Measurements from ENCODE around the gene ICAM4.
A peak's percentile ranks its signal among the peaks of the same experiment; 100 is the strongest.
"Not testable (repeated sequence)": the region's sequence is repeated elsewhere in the genome, so short reads cannot be mapped to it uniquely, and the experiment has no call there.

The ICAM4 gene

GRCh38 chr19:10269333-10270179 lies 17.2 kb upstream of the ICAM4 start:
- peak; percentile 40 for DNase-seq

GRCh38 chr19:10270180-10270615 lies 16.6 kb upstream of the ICAM4 start:
- DNase-seq, result no peak

DNA sequence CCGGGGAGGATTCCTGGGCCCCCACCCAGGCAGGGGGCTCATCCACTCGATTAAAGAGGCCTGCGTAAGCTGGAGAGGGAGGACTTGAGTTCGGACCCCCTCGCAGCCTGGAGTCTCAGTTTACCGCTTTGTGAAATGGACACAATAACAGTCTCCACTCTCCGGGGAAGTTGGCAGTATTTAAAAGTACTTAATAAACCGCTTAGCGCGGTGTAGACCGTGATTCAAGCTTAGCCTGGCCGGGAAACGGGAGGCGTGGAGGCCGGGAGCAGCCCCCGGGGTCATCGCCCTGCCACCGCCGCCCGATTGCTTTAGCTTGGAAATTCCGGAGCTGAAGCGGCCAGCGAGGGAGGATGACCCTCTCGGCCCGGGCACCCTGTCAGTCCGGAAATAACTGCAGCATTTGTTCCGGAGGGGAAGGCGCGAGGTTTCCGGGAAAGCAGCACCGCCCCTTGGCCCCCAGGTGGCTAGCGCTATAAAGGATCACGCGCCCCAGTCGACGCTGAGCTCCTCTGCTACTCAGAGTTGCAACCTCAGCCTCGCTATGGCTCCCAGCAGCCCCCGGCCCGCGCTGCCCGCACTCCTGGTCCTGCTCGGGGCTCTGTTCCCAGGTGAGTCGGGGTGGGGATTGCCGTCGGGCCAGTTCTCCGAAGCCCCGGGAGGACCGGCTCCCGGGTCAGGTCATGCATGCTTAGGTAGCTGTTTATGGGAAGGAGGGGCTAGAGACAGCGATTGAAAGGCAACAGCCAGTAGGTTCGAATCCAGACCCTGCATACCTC lies 15.9 kb upstream of the ICAM4 start, which contains the start of gene ICAM1:
ICAM1 (plus strand) TSS at position 505 of the 779 bp plus-strand sequence; CDS start at position 545, 40 bp downstream.
- DNase-seq, result peak; percentile 42

- DNase-seq, result no peak
Observed at GRCh38 chr19:10271543-10272086, 15.1 kb upstream of the ICAM4 start.

- no peak for DNase-seq
Observed at GRCh38 chr19:10274589-10274988, 12.2 kb upstream of the ICAM4 start.

GRCh38 chr19:10277795-10278589 lies 8.8 kb upstream of the ICAM4 start:
- no peak for DNase-seq

GRCh38 chr19:10278935-10279334 lies 7.8 kb upstream of the ICAM4 start:
- no peak for DNase-seq

GRCh38 chr19:10279737-10280442 lies 6.9 kb upstream of the ICAM4 start:
- DNase-seq, result no peak

GRCh38 chr19:10282043-10282442 lies 4.7 kb upstream of the ICAM4 start:
- DNase-seq, result not testable (repeated sequence)

DNA sequence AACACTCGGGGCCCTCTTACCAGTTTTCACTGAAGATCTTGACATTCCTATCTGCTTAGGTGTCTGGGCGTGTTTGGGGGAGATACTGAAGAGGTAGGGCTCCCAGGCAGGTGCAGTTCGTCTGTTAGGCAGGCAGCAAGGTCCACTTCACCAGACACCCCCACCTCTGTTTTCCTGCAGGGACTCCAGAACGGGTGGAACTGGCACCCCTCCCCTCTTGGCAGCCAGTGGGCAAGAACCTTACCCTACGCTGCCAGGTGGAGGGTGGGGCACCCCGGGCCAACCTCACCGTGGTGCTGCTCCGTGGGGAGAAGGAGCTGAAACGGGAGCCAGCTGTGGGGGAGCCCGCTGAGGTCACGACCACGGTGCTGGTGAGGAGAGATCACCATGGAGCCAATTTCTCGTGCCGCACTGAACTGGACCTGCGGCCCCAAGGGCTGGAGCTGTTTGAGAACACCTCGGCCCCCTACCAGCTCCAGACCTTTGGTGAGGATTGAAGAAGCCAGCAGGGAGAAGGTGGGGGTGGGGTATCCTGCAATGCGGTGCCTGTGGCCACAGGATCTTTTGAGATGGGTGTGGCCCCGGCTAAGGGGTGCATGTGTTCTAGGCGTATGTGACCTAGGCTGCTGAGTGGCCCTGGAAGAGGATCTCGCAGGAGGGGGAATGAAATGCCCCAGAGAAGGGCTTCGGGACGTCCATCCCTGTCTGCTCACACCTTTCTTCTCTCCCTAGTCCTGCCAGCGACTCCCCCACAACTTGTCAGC lies 3.3 kb upstream of the ICAM4 start:
- DNase-seq, result no peak

DNA sequence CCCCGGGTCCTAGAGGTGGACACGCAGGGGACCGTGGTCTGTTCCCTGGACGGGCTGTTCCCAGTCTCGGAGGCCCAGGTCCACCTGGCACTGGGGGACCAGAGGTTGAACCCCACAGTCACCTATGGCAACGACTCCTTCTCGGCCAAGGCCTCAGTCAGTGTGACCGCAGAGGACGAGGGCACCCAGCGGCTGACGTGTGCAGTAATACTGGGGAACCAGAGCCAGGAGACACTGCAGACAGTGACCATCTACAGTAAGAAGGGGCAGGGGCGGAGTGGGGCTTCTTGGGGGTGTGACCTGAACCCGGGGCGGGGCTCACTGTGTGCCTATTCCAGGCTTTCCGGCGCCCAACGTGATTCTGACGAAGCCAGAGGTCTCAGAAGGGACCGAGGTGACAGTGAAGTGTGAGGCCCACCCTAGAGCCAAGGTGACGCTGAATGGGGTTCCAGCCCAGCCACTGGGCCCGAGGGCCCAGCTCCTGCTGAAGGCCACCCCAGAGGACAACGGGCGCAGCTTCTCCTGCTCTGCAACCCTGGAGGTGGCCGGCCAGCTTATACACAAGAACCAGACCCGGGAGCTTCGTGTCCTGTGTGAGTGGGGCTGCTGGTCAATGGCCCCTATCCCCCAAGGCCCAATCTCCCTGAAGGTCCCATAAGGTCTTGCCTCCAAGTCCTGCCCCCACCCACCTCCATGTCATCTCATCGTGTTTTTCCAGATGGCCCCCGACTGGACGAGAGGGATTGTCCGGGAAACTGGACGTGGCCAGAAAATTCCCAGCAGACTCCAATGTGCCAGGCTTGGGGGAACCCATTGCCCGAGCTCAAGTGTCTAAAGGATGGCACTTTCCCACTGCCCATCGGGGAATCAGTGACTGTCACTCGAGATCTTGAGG lies 2.4 kb upstream of the ICAM4 start:
- DNase-seq, result no peak

- DNase-seq, result no peak
Observed at GRCh38 chr19:10284960-10285278, 1.8 kb upstream of the ICAM4 start.

DNA sequence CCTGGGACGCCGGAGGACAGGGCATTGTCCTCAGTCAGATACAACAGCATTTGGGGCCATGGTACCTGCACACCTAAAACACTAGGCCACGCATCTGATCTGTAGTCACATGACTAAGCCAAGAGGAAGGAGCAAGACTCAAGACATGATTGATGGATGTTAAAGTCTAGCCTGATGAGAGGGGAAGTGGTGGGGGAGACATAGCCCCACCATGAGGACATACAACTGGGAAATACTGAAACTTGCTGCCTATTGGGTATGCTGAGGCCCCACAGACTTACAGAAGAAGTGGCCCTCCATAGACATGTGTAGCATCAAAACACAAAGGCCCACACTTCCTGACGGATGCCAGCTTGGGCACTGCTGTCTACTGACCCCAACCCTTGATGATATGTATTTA lies 1.4 kb upstream of the ICAM4 start:
- no peak for DNase-seq

DNA sequence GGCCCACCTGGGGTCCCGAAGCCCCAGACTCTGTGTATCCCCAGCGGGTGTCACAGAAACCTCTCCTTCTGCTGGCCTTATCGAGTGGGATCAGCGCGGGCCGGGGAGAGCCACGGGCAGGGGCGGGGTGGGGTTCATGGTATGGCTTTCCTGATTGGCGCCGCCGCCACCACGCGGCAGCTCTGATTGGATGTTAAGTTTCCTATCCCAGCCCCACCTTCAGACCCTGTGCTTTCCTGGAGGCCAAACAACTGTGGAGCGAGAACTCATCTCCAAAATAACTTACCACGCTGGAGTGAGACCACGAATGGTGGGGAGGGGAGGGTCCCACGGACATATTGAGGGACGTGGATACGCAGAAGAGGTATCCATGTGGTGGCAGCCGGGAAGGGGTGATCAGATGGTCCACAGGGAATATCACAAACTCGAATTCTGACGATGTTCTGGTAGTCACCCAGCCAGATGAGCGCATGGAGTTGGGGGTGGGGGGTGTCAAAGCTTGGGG lies 2.0 kb downstream of the ICAM4 start:
- DNase-seq, result peak; percentile 46

DNA sequence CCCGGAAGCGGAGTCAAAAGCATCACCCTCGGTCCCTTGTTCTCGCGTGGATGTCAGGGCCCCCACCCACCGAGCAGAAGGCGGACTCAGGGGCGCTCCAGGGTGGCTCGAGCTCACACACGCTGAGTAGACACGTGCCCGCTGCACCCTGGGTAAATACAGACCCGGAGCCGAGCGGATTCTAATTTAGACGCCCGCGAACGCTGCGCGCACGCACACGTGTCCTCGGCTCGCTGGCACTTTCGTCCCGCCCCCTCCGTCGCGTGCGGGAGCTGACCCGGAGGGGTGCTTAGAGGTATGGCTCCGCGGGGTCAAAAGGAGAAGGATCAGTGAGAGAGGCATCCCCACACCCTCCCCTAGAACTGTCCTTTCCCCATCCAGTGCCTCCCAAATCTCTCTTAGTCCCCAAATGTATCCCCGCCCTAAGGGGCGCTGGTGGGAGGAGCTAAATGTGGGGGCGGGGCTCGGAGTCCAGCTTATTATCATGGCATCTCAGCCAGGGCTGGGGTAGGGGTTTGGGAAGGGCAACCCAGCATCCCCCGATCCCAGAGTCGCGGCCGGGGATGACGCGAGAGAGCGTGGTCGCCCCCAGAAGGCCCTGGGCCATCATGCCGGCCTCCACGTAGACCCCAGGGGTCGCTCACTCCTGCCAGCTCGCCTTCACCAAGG lies 2.5 kb downstream of the ICAM4 start:
- DNase-seq, result peak; percentile 66

DNA sequence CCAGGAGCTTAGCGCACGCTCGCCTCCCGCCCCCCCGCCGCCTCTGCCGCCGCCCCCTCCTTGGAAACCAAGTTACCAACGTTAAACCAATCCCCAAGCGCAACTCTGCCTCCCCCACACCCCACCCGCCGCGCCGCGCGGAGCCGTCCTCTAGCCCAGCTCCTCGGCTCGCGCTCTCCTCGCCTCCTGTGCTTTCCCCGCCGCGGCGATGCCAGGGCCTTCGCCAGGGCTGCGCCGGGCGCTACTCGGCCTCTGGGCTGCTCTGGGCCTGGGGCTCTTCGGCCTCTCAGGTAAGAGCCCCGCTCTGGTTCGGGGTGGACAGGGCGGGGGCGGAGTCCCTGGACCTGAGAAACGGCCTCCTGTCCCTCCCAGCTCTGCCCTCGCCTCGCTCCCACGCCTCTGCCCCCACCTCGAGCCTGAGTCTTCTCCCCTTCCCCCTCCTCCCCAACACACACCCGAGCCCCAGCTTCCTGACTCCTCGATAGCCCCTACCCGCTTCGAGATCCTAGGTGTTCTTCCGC lies 3.1 kb downstream of the ICAM4 start, which contains the start of gene ICAM5:
ICAM5 (plus strand) TSS at position 117 of the 521 bp plus-strand sequence; CDS start at position 209, 92 bp downstream.
- DNase-seq, result no peak

DNA sequence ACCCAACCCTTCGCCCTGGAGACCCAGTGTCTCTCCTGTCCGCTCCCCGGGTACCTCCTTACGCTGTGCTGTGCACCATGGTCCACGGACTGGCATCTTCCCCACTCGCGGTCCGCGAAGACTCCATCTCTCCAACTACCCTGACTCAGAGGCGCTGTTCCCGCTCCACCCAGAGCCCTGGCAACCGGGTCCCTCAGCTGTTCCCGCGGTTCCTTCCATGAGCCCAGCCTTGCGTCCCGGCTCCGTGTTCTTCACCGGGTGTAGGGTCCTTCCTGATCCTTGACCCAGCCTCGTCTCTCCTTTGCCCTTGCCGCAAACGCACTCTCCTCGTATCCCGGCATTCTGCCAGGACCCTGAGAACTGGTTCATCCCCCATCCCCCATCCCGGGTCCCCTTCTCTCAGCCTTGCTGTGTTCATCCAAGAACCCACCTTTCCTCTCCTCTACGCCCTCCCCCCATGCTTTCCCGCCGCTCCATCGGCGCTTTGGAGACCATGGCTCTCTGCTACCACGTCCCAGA lies 3.7 kb downstream of the ICAM4 start:
- no peak for DNase-seq

GRCh38 chr19:10290876-10291553 lies 4.3 kb downstream of the ICAM4 start:
- no peak for DNase-seq

Data from SHP77 treated with DMSO at 0.1 percent for 48 hours (cell line).